Stimulated activated CD4-positive, alpha-beta T cell treated with anti-CD3 and anti-CD28 coated beads, TNF-alpha, amount 100 ng/mL, for 4 hours (primary cell): ENCODE results near the gene SLC6A3.

ENCODE experiments used
- DNase-seq, 3 experiments: peaks; one replicate each; pipeline ENCODE4 v3.0.0-alpha.2; 2020; ENCODE audit warnings: low read depth in 3 of 3

SLC6A3 gene

GRCh38 chr5:1442222-1443145 is 2.8 kb downstream of the SLC6A3 start:
- no peak for DNase-seq

GRCh38 chr5:1441166-1441865 is 3.9 kb downstream of the SLC6A3 start:
- DNase-seq, result no peak

GRCh38 chr5:1440098-1440493 is 5.1 kb downstream of the SLC6A3 start:
- no peak for DNase-seq

- no peak for DNase-seq
Observed at GRCh38 chr5:1439388-1440097, 5.7 kb downstream of the SLC6A3 start.

- DNase-seq, result no peak
Observed at GRCh38 chr5:1438871-1439270, 6.4 kb downstream of the SLC6A3 start.

GRCh38 chr5:1437876-1438559 is 7.2 kb downstream of the SLC6A3 start:
- no peak for DNase-seq

GRCh38 chr5:1437226-1437829 is 7.9 kb downstream of the SLC6A3 start:
- no peak for DNase-seq

- DNase-seq, result no peak
Observed at GRCh38 chr5:1436681-1437080, 8.6 kb downstream of the SLC6A3 start.

- DNase-seq, result no peak
Observed at GRCh38 chr5:1436036-1436435, 9.2 kb downstream of the SLC6A3 start.

GRCh38 chr5:1435369-1435768 is 9.9 kb downstream of the SLC6A3 start:
- DNase-seq, result no peak

- no peak for DNase-seq
Observed at GRCh38 chr5:1432296-1432695, 12.9 kb downstream of the SLC6A3 start.

- DNase-seq, result no peak
Observed at GRCh38 chr5:1431896-1432295, 13.3 kb downstream of the SLC6A3 start.

GRCh38 chr5:1431021-1431811 is 14.0 kb downstream of the SLC6A3 start:
- DNase-seq, result no peak

GRCh38 chr5:1430121-1430795 is 15.0 kb downstream of the SLC6A3 start:
- no peak for DNase-seq

- DNase-seq, result no peak
Observed at GRCh38 chr5:1429496-1429895, 15.7 kb downstream of the SLC6A3 start.

- no peak for DNase-seq
Observed at GRCh38 chr5:1429066-1429465, 16.2 kb downstream of the SLC6A3 start.

GRCh38 chr5:1428107-1428506 is 17.1 kb downstream of the SLC6A3 start:
- no peak for DNase-seq

GRCh38 chr5:1424716-1425115 is 20.5 kb downstream of the SLC6A3 start:
- no peak for DNase-seq

GRCh38 chr5:1423901-1424603 is 21.2 kb downstream of the SLC6A3 start:
- DNase-seq, result no peak
